NCI-H748 (cell line): ENCODE measurements around the gene DAB2IP.

ENCODE experiments used
- DNase-seq: peaks from one replicate; lab custom pipeline; 2025; ENCODE audit not compliant: unreplicated experiment; lab: John Stamatoyannopoulos, UW

DAB2IP gene

GRCh38 chr9:121700165-121700831 lies 48.9 kb downstream of the DAB2IP start:
- peak; percentile 80 for DNase-seq

- DNase-seq = peak; percentile 46
Measured at GRCh38 chr9:121700832-121701419, 49.5 kb downstream of the DAB2IP start.

GRCh38 chr9:121701736-121702261 lies 50.4 kb downstream of the DAB2IP start:
- DNase-seq = no peak

- DNase-seq = no peak
Measured at GRCh38 chr9:121703014-121703734, 51.7 kb downstream of the DAB2IP start.

GRCh38 chr9:121704281-121704680 lies 52.8 kb downstream of the DAB2IP start:
- no peak for DNase-seq

- DNase-seq = no peak
Measured at GRCh38 chr9:121706149-121706750, 54.8 kb downstream of the DAB2IP start.

GRCh38 chr9:121707477-121708424 lies 56.3 kb downstream of the DAB2IP start:
- no peak for DNase-seq

GRCh38 chr9:121708768-121709488 lies 57.5 kb downstream of the DAB2IP start:
- DNase-seq = no peak

GRCh38 chr9:121709798-121710197 lies 58.4 kb downstream of the DAB2IP start:
- no peak for DNase-seq

GRCh38 chr9:121711281-121711680 lies 59.8 kb downstream of the DAB2IP start:
- DNase-seq = no peak

- no peak for DNase-seq
Measured at GRCh38 chr9:121711797-121712196, 60.4 kb downstream of the DAB2IP start.

GRCh38 chr9:121713400-121714070 lies 62.1 kb downstream of the DAB2IP start:
- DNase-seq = no peak

- peak; percentile 37 for DNase-seq
Measured at GRCh38 chr9:121714075-121714705, 62.8 kb downstream of the DAB2IP start.

GRCh38 chr9:121714873-121715272 lies 63.4 kb downstream of the DAB2IP start:
- DNase-seq = no peak

- no peak for DNase-seq
Measured at GRCh38 chr9:121717141-121717991, 65.9 kb downstream of the DAB2IP start.

GRCh38 chr9:121718084-121718483 lies 66.7 kb downstream of the DAB2IP start:
- DNase-seq = no peak

GRCh38 chr9:121718501-121718900 lies 67.1 kb downstream of the DAB2IP start:
- no peak for DNase-seq
